OCI-LY3 (cell line): ENCODE measurements around the gene CCDC12.
A peak's percentile ranks its signal among the peaks of the same experiment; 100 is the strongest.

Experiments
- EZH2phosphoT487 ChIP-seq: fragments of 200-600 bp; shearing (Covaris generic); IDR thresholded peaks from 2 replicates; pipeline ENCODE4 v1.6.1; 2018; ENCODE audit warnings: antibody characterized with exemption, mixed run types, low read depth
- TF ChIP-seq, protein P1 (sequence below): fragments of 200-600, 300-600 bp; sonication (generic); IDR thresholded peaks from 2 replicates; pipeline ENCODE4 v1.5.1; 2014; ENCODE audit warnings: antibody characterized with exemption, low read length, low read depth

DNA sequence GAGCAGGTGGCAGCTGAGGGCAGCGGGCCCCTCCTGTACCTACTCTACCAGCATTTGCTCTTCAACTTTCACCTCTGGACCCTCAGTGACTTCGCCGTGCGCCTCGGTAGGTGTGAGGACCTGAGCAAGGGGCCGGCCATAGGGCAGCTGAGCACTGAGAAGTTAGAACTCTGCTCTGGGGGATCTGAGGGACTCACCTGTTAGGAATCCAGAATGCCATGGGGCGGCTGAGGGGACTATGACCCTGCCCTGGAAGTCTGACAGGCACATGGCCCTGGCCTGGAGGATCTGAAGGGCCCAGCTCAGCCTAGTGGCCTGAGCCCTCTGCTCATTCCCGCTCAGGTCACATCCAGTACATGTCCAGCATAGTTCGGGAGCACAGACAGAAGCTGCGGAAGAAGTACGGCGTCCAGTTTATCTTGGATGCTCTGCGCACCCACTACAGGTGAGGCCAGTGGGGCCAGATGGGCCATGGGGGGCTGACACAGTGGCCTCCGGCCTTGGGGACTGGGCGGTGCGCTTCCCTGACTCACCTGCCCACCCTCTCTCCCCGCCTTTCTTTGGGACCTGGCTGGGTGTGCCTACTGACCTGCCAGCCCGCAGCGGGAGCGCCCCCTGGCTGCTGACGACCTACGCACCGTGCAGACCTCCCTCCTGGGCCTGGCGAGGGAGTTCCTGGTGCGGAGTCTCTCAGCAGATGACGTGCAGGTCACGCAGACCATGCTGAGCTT lies 21.7 kb upstream of the CCDC12 start:
- TF ChIP-seq, protein P1, sequence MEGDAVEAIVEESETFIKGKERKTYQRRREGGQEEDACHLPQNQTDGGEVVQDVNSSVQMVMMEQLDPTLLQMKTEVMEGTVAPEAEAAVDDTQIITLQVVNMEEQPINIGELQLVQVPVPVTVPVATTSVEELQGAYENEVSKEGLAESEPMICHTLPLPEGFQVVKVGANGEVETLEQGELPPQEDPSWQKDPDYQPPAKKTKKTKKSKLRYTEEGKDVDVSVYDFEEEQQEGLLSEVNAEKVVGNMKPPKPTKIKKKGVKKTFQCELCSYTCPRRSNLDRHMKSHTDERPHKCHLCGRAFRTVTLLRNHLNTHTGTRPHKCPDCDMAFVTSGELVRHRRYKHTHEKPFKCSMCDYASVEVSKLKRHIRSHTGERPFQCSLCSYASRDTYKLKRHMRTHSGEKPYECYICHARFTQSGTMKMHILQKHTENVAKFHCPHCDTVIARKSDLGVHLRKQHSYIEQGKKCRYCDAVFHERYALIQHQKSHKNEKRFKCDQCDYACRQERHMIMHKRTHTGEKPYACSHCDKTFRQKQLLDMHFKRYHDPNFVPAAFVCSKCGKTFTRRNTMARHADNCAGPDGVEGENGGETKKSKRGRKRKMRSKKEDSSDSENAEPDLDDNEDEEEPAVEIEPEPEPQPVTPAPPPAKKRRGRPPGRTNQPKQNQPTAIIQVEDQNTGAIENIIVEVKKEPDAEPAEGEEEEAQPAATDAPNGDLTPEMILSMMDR, result peak; percentile 94
- TF ChIP-seq EZH2phosphoT487, result no peak
